HepG2 (cell line): ENCODE measurements around the gene SDHAF1. TPM values are rescaled to one million over a fixed set of nuclear protein-coding genes. Genes with fewer than 3 reads are reported as not detected.

Experiments
- ELF3 ChIP-seq: IDR thresholded peaks from 2 replicates; pipeline ENCODE4 v1.6.1; 2016; ENCODE audit warnings: missing genetic modification reagents, missing compliant biosample characterization
- MXD3 ChIP-seq: IDR thresholded peaks from 2 replicates; pipeline ENCODE4 v1.6.1; 2016; ENCODE audit warnings: mild to moderate bottlenecking, missing biosample characterization, missing genetic modification reagents
- PAWR ChIP-seq: sonication (generic); formaldehyde crosslinking; IDR thresholded peaks from 2 replicates; pipeline ENCODE4 v1.4.0; 2020; ENCODE audit warnings: missing genetic modification reagents, mild to moderate bottlenecking, borderline replicate concordance
- PCBP1 ChIP-seq: fragments of 200-400 bp; formaldehyde crosslinking; IDR thresholded peaks from 2 replicates; pipeline ENCODE4 v1.6.1; 2017; ENCODE audit warnings: mild to moderate bottlenecking, low read depth, low read length, borderline replicate concordance
- PRDM15 ChIP-seq: sonication (generic); formaldehyde crosslinking; IDR thresholded peaks from 2 replicates; pipeline ENCODE4 v1.4.0; 2020; ENCODE audit warnings: missing genetic modification reagents
- SP140L ChIP-seq: sonication (generic); formaldehyde crosslinking; IDR thresholded peaks from 2 replicates; pipeline ENCODE4 v1.4.0; 2020; ENCODE audit warnings: missing genetic modification reagents, borderline replicate concordance
- TCF12 ChIP-seq, 2 experiments: fragments of 450-650 bp in 1 of 2; sonication (generic) in 1 of 2; formaldehyde crosslinking in 1 of 2; IDR thresholded peaks; 2 replicates each; pipeline versions ENCODE4 v1.6.1 to v1.8.0; 2017 to 2022; ENCODE audit warnings: antibody characterized with exemption in 1 of 2, mild to moderate bottlenecking in 1 of 2, missing genetic modification reagents in 1 of 2, moderate library complexity in 1 of 2
- ZBTB34 ChIP-seq: sonication (generic); formaldehyde crosslinking; IDR thresholded peaks from 2 replicates; pipeline ENCODE4 v1.8.0; 2022; ENCODE audit warnings: mild to moderate bottlenecking, missing genetic modification reagents
- ZBTB42 ChIP-seq: sonication (generic); formaldehyde crosslinking; IDR thresholded peaks from 2 replicates; pipeline ENCODE4 v1.5.0; 2020; ENCODE audit warnings: mild to moderate bottlenecking, missing genetic modification reagents
- ZNF331 ChIP-seq: sonication (generic); formaldehyde crosslinking; IDR thresholded peaks from 2 replicates; pipeline ENCODE4 v1.4.0; 2020; ENCODE audit warnings: missing genetic modification reagents
- ZNF616 ChIP-seq: sonication (generic); formaldehyde crosslinking; IDR thresholded peaks from 2 replicates; pipeline ENCODE4 v1.5.0; 2020; ENCODE audit warnings: low read depth, mild to moderate bottlenecking, missing genetic modification reagents
- ZNF619 ChIP-seq: sonication (generic); formaldehyde crosslinking; IDR thresholded peaks from 2 replicates; pipeline ENCODE4 v1.4.0; 2020; ENCODE audit warnings: mild to moderate bottlenecking, missing genetic modification reagents
- ZZZ3 ChIP-seq: sonication (generic); formaldehyde crosslinking; IDR thresholded peaks from 2 replicates; pipeline ENCODE4 v1.4.0; 2020; ENCODE audit warnings: missing genetic modification reagents, mild to moderate bottlenecking, borderline replicate concordance
- polyA plus RNA-seq, 8 experiments: library from polyadenylated mRNA; depleted of rRNA in 3 of 8; stranded (reverse) in 7 of 8; unstranded in 1 of 8; fragments of >200 nt; fragmentation: Illumina TruSeq in 4 of 8; extraction: Trizol in 4 of 8; gene quantifications; 2 replicates each; pipeline versions ENCODE4 v1.2.1 to v1.2.3, GENCODE V29; 2011 to 2016; ENCODE audit warnings: low read depth in 4 of 8, missing spikeins in 1 of 8, mixed read lengths in 1 of 8; ENCODE audit not compliant: insufficient read depth in 1 of 8
- total RNA-seq, 5 experiments: library from RNA; depleted of rRNA; stranded (reverse); fragments of >200 nt; fragmentation: Illumina TruSeq; extraction: Trizol; gene quantifications; 2 replicates each; pipeline ENCODE4 v1.2.3, GENCODE V29; 2016; ENCODE audit warnings: low read depth in 1 of 5
- TF ChIP-seq, protein P1 (sequence below): sonication (generic); formaldehyde crosslinking; conservative IDR thresholded peaks from 2 replicates; pipeline ENCODE4 v1.4.0; 2020; ENCODE audit warnings: missing genetic modification reagents
- TF ChIP-seq, protein P2 (sequence below): sonication (generic); formaldehyde crosslinking; IDR thresholded peaks from 2 replicates; pipeline ENCODE4 v1.5.1; 2020; ENCODE audit warnings: mild to moderate bottlenecking, missing genetic modification reagents, moderate library complexity
- TF ChIP-seq, protein P3 (sequence below): IDR thresholded peaks from 2 replicates; pipeline ENCODE4 v1.6.1; 2018; ENCODE audit warnings: missing genetic modification reagents, mild to moderate bottlenecking, missing compliant biosample characterization
- TF ChIP-seq, protein P4 (sequence below): IDR thresholded peaks from 2 replicates; pipeline ENCODE4 v1.6.1; 2016

Gene SDHAF1
- total and polyA plus RNA-seq, 2 of the 13 experiments (the other 11 are each of a cell fraction or from before 2014, with no cell fraction given): 17.8 to 22.8 TPM

DNA sequence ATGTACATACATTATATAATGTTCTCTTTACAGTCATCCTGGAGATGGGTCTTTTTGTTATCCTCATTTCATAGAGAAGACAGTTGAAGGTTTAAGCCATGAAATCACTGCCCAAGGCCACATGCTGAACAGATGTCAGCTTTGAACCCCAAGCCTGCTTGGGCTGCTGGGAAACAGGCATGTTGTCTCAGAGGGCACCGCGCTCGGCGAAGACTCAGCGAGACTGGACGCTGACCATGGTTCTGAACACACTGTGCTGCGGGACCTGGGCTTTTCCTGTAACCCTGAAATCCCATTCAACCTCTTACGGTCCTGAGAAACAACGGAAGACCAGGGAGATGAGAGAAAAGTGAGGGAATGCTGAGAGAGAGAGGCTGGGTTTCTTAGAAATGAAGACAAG is 31.5 kb upstream of the SDHAF1 start (continued):
- TF ChIP-seq MXD3 (CRISPR knock-in tag) (peak; percentile 88; the same call in 1 of the 2 replicates), SP140L (CRISPR knock-in tag) (no peak), ZZZ3 (CRISPR knock-in tag) (no peak), ELF3 (CRISPR knock-in tag) (peak; percentile 71), ZNF619 (CRISPR knock-in tag) (no peak), PAWR (CRISPR knock-in tag) (no peak), TCF12 (IDR thresholded peaks at IDR 0.05) (no peak), TCF12 (CRISPR knock-in tag; IDR thresholded peaks at IDR 0.05) (no peak), ZNF331 (CRISPR knock-in tag) (peak; percentile 89), PCBP1 (no peak), ZNF616 (0 out of 2 replicates have a peak, but pooled peaks have one; percentile 57), ZBTB42 (CRISPR knock-in tag) (no peak), ZBTB34 (CRISPR knock-in tag) (no peak), PRDM15 (CRISPR knock-in tag) (peak; percentile 51; the same call in 1 of the 2 replicates)
- TF ChIP-seq, protein P1, sequence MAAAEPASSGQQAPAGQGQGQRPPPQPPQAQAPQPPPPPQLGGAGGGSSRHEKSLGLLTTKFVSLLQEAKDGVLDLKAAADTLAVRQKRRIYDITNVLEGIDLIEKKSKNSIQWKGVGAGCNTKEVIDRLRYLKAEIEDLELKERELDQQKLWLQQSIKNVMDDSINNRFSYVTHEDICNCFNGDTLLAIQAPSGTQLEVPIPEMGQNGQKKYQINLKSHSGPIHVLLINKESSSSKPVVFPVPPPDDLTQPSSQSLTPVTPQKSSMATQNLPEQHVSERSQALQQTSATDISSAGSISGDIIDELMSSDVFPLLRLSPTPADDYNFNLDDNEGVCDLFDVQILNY (CRISPR knock-in tag): 0 out of 2 replicates have a peak, but pooled peaks have one; percentile 50
- TF ChIP-seq, protein P2, sequence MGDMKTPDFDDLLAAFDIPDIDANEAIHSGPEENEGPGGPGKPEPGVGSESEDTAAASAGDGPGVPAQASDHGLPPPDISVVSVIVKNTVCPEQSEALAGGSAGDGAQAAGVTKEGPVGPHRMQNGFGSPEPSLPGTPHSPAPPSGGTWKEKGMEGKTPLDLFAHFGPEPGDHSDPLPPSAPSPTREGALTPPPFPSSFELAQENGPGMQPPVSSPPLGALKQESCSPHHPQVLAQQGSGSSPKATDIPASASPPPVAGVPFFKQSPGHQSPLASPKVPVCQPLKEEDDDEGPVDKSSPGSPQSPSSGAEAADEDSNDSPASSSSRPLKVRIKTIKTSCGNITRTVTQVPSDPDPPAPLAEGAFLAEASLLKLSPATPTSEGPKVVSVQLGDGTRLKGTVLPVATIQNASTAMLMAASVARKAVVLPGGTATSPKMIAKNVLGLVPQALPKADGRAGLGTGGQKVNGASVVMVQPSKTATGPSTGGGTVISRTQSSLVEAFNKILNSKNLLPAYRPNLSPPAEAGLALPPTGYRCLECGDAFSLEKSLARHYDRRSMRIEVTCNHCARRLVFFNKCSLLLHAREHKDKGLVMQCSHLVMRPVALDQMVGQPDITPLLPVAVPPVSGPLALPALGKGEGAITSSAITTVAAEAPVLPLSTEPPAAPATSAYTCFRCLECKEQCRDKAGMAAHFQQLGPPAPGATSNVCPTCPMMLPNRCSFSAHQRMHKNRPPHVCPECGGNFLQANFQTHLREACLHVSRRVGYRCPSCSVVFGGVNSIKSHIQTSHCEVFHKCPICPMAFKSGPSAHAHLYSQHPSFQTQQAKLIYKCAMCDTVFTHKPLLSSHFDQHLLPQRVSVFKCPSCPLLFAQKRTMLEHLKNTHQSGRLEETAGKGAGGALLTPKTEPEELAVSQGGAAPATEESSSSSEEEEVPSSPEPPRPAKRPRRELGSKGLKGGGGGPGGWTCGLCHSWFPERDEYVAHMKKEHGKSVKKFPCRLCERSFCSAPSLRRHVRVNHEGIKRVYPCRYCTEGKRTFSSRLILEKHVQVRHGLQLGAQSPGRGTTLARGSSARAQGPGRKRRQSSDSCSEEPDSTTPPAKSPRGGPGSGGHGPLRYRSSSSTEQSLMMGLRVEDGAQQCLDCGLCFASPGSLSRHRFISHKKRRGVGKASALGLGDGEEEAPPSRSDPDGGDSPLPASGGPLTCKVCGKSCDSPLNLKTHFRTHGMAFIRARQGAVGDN (CRISPR knock-in tag): peak; percentile 56
- TF ChIP-seq, protein P3, sequence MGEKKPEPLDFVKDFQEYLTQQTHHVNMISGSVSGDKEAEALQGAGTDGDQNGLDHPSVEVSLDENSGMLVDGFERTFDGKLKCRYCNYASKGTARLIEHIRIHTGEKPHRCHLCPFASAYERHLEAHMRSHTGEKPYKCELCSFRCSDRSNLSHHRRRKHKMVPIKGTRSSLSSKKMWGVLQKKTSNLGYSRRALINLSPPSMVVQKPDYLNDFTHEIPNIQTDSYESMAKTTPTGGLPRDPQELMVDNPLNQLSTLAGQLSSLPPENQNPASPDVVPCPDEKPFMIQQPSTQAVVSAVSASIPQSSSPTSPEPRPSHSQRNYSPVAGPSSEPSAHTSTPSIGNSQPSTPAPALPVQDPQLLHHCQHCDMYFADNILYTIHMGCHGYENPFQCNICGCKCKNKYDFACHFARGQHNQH (CRISPR knock-in tag): peak; percentile 61; the same call in 1 of the 2 replicates
- TF ChIP-seq, protein P4, sequence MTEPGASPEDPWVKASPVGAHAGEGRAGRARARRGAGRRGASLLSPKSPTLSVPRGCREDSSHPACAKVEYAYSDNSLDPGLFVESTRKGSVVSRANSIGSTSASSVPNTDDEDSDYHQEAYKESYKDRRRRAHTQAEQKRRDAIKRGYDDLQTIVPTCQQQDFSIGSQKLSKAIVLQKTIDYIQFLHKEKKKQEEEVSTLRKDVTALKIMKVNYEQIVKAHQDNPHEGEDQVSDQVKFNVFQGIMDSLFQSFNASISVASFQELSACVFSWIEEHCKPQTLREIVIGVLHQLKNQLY (CRISPR knock-in tag): no peak
